ENCODE results near the gene CNTN6.

Gene CNTN6

DNA sequence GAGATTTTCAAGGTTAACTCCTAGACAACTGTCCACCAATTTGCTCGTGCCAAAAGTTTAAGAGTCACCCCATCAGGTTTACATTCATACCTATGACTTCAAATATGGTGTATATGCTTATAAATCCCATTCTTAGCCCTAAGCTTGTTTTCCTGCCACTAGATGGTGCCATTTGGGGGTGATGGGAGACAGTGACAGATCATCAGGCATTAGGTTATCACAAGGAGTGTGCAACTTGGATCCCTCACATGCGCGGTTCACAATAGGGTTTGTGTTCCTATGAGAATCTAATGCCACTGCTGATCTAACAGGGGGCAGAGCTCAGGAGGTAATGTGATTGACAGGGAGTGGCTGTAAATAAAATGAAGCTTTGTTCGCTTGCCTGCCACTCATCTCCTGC, 182.7 kb downstream of the CNTN6 start:
- H3K27me3 Mint-ChIP-seq (ENCODE audit: low read depth) = no peaks in the 10 kb centered on the region
- H3K36me3 Mint-ChIP-seq (ENCODE audit: low read depth) = no peaks in the 10 kb centered on the region
- no peak overlapping the region for H3K4me3 Mint-ChIP-seq
- no peaks in the 10 kb centered on the region for H3K4me1 Mint-ChIP-seq (ENCODE audit: low read depth)
- H3K9me3 Mint-ChIP-seq = no peaks in the 10 kb centered on the region
- H3K27ac Mint-ChIP-seq = no peak overlapping the region

DNA sequence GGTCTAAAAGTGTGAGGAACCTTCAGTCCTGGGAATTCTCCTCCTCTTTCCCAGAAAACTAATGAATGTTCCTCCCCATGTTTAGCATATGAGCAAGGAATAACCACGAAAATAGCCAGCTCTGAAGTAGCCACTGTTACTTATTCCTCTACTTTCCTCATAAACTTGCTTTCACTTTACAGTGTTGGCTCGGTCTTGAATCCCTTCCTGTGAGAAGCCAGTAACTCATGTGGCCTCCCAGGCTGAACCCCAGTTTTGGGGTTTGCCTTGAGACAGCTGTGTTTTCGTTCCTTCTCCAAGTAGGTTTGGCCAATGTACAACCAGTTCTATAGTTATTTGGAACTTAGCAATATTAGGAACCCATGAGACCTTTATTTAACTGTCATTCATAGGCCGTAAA, 195.0 kb downstream of the CNTN6 start:
- no peak overlapping the region for H3K4me3 Mint-ChIP-seq
- no peaks in the 10 kb centered on the region for H3K27me3 Mint-ChIP-seq (ENCODE audit: low read depth)
- no peak overlapping the region for H3K27ac Mint-ChIP-seq
- H3K9me3 Mint-ChIP-seq = peaks cover 15% of the 10 kb centered on the region
- H3K36me3 Mint-ChIP-seq (ENCODE audit: low read depth) = no peaks in the 10 kb centered on the region
- no peaks in the 10 kb centered on the region for H3K4me1 Mint-ChIP-seq (ENCODE audit: low read depth)

DNA sequence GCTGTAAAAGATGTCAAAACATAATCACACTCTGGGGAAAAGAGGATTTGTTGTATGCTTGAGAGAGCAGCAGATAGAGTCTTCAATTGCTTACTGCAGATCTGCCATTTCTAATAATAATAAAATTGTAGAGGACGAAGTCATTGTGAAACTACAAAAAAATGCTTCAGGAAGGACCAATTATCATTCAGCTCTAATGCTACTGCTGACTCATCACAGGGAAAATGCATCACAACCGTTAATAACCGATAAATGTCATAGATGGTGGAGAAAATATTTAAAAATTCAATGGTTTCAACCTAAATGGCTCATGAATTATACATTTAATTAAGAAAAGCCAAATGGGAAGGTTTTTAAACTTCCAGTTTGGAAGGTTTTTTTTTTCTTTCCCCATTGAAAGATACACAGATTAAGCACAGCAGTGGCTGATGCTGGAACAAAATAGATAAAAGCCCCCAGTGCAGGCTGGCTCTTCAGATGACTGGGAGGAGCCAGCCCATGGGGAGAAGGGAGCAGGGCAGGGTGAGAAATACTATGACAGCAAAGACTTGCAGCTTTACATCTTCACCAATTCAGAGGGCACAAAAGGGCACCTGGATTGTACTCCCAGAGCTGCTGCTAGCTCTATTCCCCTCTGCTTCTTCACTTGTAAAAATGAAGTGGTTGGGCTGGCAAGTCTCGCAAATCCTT, 196.1 kb downstream of the CNTN6 start:
- H3K4me1 Mint-ChIP-seq (ENCODE audit: low read depth) = no peaks in the 10 kb centered on the region
- H3K36me3 Mint-ChIP-seq (ENCODE audit: low read depth) = no peaks in the 10 kb centered on the region
- H3K27ac Mint-ChIP-seq = no peak overlapping the region
- no peaks in the 10 kb centered on the region for H3K27me3 Mint-ChIP-seq (ENCODE audit: low read depth)
- no peak overlapping the region for H3K4me3 Mint-ChIP-seq
- peaks cover 15% of the 10 kb centered on the region for H3K9me3 Mint-ChIP-seq

DNA sequence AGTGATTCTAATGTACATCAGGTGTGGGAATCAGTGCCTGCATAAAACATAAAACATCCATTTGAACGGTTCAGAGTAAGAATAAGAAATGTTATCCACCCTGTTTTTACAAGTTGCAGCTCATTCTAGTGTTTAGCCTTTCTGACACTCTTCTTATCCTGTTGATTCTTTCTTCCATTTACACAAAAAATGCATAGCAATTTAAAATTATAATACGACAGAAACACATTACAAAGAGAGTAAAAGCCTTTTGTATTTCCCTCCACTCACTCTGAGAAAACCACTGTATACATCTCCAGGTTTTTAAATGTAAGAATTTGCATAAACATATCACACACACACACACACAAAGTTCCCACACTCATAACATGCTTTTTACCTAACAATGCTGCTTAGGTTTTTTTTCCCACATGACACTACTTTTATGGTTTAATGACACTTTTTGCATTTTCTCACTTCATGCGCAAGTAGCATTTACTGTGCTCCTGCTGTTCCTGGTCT, 199.8 kb downstream of the CNTN6 start:
- H3K36me3 Mint-ChIP-seq (ENCODE audit: low read depth) = no peaks in the 10 kb centered on the region
- peaks cover 6% of the 10 kb centered on the region for H3K9me3 Mint-ChIP-seq
- H3K4me1 Mint-ChIP-seq (ENCODE audit: low read depth) = no peaks in the 10 kb centered on the region
- H3K4me3 Mint-ChIP-seq = no peak overlapping the region
- H3K27me3 Mint-ChIP-seq (ENCODE audit: low read depth) = no peaks in the 10 kb centered on the region
- H3K27ac Mint-ChIP-seq = no peak overlapping the region

DNA sequence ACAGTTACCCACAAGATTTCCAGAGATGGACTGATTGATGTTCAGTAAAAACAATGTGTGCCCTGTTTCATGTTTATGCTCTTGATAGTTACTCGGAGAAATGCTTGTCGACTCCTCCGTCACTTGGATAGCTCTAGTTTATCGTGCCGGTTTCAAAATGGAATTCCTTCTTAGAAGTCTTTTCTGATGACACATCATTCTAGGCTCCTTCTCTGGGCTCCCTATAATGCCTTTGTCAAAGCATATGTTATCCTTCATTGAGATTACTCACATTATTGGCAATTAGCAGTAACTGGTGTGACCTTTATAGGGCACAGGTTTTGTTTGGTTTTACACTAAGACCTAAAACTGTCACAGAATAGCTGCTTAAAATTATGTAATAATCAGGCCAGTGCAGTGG, 201.8 kb downstream of the CNTN6 start:
- no peak overlapping the region for H3K27ac Mint-ChIP-seq
- no peaks in the 10 kb centered on the region for H3K36me3 Mint-ChIP-seq (ENCODE audit: low read depth)
- H3K27me3 Mint-ChIP-seq (ENCODE audit: low read depth) = no peaks in the 10 kb centered on the region
- H3K4me1 Mint-ChIP-seq (ENCODE audit: low read depth) = no peaks in the 10 kb centered on the region
- H3K9me3 Mint-ChIP-seq = peaks cover 6% of the 10 kb centered on the region
- H3K4me3 Mint-ChIP-seq = no peak overlapping the region

DNA sequence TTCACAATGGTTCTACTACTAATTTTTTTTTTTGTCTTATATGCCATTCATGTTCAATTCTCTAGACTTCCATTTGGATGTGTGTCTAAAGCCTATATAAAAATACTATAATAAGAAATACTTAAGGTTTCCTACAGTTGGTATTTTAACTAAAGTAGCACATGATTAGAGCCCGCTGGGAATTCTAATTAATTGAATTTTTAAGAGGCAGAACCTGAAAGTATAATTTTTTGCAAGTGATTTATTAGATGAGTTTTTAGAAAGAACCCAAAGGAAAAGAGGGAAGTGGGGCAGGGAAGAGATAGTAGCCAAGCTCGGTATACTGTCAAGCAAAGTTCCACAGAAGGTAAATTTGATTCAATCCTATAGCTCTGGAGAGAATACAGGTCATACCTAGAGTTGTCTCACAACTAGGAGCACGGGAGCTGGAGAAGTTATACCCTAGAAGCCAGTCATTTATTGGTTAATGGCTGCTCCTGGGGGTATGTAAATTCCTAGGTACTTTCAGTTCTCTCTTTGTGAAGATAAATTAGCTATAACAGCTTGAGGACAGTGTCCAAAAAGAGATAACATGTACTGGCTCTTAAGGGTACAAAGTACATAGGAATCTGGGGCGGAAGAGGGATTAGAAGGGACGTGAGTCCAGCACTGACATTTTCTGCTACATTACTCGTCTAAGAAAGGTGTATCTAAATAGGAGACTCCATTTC, 225.6 kb downstream of the CNTN6 start:
- H3K36me3 Mint-ChIP-seq (ENCODE audit: low read depth) = no peaks in the 10 kb centered on the region
- H3K4me1 Mint-ChIP-seq (ENCODE audit: low read depth) = no peaks in the 10 kb centered on the region
- H3K27ac Mint-ChIP-seq = no peak overlapping the region
- H3K9me3 Mint-ChIP-seq = no peaks in the 10 kb centered on the region
- no peak overlapping the region for H3K4me3 Mint-ChIP-seq
- no peaks in the 10 kb centered on the region for H3K27me3 Mint-ChIP-seq (ENCODE audit: low read depth)

DNA sequence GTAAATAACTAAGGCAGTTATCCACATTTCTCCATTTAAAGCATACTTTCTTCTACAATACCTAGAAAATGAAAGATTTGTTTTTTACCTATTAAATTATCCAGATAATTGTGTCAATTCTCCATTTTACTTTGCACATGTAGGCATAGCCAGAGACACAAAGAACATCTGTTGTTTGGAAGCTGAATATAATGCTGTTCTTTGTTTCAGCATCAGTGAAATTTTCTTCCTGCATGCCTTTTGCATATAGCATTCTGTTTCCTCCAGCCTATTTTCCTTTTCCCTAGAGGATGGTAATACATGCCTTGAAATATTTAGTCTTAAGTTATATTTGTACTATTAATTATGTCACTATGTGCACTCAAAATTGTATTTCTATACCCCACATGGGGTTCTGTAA, 233.7 kb downstream of the CNTN6 start:
- Mint-ChIP-seq H3K4me1 (ENCODE audit: low read depth) (no peaks in the 10 kb centered on the region), H3K27me3 (ENCODE audit: low read depth) (no peaks in the 10 kb centered on the region), H3K36me3 (ENCODE audit: low read depth) (no peaks in the 10 kb centered on the region), H3K27ac (no peak overlapping the region), H3K4me3 (no peak overlapping the region), H3K9me3 (peaks cover 3% of the 10 kb centered on the region)

DNA sequence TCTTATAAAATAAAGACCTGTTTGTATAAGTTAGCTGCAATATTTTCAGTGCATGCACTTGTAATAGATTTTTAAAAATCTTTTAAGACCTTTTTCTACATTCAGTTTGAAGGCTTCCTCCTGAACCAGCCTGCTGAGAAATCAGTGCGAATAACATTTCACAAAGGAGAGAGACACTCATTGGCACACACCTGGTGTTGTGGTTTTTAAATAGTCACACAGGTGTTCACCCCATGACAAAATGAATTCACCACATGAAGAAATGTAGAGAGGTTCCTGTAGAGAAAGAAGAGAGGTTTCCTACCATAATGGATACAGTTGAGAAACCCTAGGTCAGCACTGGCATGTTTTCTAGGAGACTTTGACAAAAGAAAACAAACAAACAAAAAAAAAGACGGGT, 237.3 kb downstream of the CNTN6 start:
- Mint-ChIP-seq H3K27me3 (ENCODE audit: low read depth) (no peaks in the 10 kb centered on the region), H3K4me3 (no peak overlapping the region), H3K4me1 (ENCODE audit: low read depth) (no peaks in the 10 kb centered on the region), H3K36me3 (ENCODE audit: low read depth) (no peaks in the 10 kb centered on the region), H3K9me3 (no peaks in the 10 kb centered on the region), H3K27ac (no peak overlapping the region)

DNA sequence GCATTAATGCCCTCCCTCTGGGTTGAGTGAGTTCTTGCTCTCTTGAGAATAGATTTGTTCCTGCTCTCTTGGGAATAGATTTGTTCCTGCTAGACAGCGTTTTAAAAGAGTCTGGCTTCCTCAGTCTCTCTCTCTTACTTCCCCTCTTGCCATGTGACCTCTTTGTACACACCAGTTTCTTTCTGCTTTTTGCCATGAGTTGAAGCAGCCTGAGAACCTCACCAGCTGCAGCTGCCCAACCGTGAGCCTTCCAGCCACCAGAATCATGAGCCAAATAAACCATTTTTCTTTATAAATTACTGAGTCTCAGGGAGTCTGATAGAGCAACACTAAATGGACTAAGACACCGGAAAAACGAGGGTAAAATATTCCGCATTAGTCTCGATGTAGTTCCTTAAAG, 253.6 kb downstream of the CNTN6 start:
- no peaks in the 10 kb centered on the region for H3K9me3 Mint-ChIP-seq
- H3K27ac Mint-ChIP-seq = no peak overlapping the region
- no peaks in the 10 kb centered on the region for H3K36me3 Mint-ChIP-seq (ENCODE audit: low read depth)
- no peaks in the 10 kb centered on the region for H3K27me3 Mint-ChIP-seq (ENCODE audit: low read depth)
- no peaks in the 10 kb centered on the region for H3K4me1 Mint-ChIP-seq (ENCODE audit: low read depth)
- no peak overlapping the region for H3K4me3 Mint-ChIP-seq

DNA sequence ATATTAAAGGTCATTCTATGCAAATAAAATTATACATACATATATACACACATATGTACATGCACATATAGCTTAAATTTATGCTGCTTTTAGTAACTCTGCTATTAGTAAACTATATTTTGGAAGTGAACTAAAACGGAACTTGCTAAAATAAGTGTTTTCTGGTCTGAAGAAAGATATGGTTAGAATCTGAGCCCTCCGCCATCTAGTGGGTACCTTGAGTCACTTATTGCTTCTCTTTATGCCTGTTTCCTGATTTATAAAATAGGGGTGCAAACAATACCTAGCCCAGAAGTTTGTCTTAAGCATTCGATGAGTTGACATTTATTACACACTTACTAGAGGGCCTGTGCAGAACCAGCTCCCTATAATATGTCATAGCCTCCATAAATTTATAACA, 255.7 kb downstream of the CNTN6 start:
- H3K9me3 Mint-ChIP-seq = no peaks in the 10 kb centered on the region
- no peaks in the 10 kb centered on the region for H3K36me3 Mint-ChIP-seq (ENCODE audit: low read depth)
- H3K4me3 Mint-ChIP-seq = no peak overlapping the region
- H3K4me1 Mint-ChIP-seq (ENCODE audit: low read depth) = no peaks in the 10 kb centered on the region
- no peaks in the 10 kb centered on the region for H3K27me3 Mint-ChIP-seq (ENCODE audit: low read depth)
- no peak overlapping the region for H3K27ac Mint-ChIP-seq

DNA sequence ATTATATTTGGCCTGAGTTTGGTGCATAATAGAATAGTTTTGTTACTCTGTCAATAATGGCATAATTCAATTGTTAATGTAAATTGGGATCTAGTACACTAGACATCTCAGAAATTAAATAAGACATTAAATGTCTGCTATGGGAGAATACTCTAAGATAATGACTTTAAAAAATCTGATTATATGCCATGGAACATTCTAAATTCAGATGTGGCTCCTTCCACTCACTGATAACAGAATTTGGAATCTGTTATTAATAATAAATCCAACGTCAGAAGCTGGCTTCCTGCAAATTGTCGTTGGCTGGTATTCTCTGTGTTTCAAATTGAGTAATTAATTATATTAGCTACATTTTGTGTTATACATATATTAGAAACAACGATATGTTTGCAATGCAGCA, 258.1 kb downstream of the CNTN6 start:
- no peaks in the 10 kb centered on the region for H3K36me3 Mint-ChIP-seq (ENCODE audit: low read depth)
- H3K9me3 Mint-ChIP-seq = no peaks in the 10 kb centered on the region
- no peaks in the 10 kb centered on the region for H3K27me3 Mint-ChIP-seq (ENCODE audit: low read depth)
- no peak overlapping the region for H3K4me3 Mint-ChIP-seq
- no peak overlapping the region for H3K27ac Mint-ChIP-seq
- no peaks in the 10 kb centered on the region for H3K4me1 Mint-ChIP-seq (ENCODE audit: low read depth)

DNA sequence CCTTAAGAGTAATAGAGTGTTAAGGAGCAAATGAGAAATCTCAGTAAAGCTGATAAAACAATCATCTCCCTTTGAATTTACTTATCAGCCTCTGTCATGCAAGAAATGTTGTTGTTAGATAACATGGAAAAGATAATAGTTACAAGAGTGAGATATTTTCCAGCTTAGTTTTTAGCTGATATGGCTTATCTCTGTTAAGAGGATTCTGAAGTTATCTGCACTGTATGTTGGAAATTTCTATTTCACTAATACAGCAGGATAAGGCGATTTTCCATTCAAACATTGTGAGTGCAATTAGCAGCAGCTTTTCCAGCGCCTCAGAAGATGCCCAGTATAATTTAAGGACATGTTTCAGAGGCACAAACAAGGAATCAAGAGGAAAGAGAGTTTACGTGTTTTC, 262.9 kb downstream of the CNTN6 start:
- H3K9me3 Mint-ChIP-seq = no peaks in the 10 kb centered on the region
- no peaks in the 10 kb centered on the region for H3K36me3 Mint-ChIP-seq (ENCODE audit: low read depth)
- H3K27me3 Mint-ChIP-seq (ENCODE audit: low read depth) = no peaks in the 10 kb centered on the region
- no peak overlapping the region for H3K27ac Mint-ChIP-seq
- no peak overlapping the region for H3K4me3 Mint-ChIP-seq
- no peaks in the 10 kb centered on the region for H3K4me1 Mint-ChIP-seq (ENCODE audit: low read depth)

DNA sequence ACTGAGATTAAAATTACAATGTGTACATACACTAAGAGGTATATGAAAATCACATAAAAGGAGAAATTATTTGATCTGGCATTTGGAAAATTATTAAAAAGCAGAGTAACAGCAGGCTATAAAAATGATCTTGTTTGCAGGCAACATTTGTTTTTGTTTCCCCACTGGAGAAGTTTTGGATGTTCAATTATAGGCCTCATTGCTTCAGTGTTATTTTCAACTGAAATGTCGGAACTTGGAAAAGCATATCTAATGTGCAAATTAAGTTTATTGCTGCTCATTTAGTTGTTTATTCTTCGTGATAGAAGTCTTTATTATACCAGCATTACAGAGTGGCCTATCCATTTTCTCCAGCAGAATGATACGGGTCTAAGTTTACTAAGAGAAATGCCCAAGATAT, 263.3 kb downstream of the CNTN6 start:
- Mint-ChIP-seq H3K4me1 (ENCODE audit: low read depth) (no peaks in the 10 kb centered on the region), H3K4me3 (no peak overlapping the region), H3K36me3 (ENCODE audit: low read depth) (no peaks in the 10 kb centered on the region), H3K27me3 (ENCODE audit: low read depth) (no peaks in the 10 kb centered on the region), H3K27ac (no peak overlapping the region), H3K9me3 (no peaks in the 10 kb centered on the region)

DNA sequence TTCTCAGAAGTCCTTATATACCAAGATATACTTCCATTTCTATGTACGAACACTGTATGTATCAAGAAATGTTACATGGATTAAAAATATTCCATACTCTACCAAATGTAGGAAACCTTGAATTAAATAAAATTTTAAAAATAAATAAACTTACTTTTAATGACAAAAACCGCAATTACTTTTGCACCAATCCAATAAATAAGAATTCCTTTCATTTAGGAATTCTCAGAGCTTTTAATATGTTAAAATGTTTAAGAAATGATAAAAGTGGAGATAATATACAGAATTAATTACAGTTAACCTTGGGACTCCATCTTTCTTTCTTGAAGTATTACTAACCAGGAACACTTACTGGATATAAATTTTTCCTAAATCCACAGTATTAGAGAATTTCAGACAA, 272.7 kb downstream of the CNTN6 start:
- Mint-ChIP-seq H3K9me3 (no peaks in the 10 kb centered on the region), H3K27ac (no peak overlapping the region), H3K4me3 (no peak overlapping the region), H3K4me1 (ENCODE audit: low read depth) (no peaks in the 10 kb centered on the region), H3K36me3 (ENCODE audit: low read depth) (no peaks in the 10 kb centered on the region), H3K27me3 (ENCODE audit: low read depth) (no peaks in the 10 kb centered on the region)

DNA sequence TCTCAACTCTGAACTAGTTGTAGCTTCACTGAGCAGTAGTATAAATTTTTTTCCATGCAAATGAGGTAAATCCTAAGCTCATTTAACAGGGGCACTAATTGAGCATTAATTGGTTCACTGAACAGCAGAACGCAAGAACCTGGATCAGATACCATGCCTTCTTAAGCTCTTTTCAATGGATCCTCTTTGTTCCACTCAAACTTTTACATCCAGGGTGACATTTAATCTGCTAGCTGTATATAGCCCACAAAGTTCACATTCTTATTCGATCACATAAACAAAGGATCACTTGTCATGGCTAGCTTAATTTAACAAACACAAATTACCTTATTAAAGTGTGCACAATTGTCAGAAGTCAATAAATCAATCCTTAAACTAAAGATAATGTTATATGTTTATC, 281.6 kb downstream of the CNTN6 start:
- Mint-ChIP-seq H3K36me3 (ENCODE audit: low read depth) (no peaks in the 10 kb centered on the region), H3K4me3 (no peak overlapping the region), H3K4me1 (ENCODE audit: low read depth) (no peaks in the 10 kb centered on the region), H3K27me3 (ENCODE audit: low read depth) (no peaks in the 10 kb centered on the region), H3K27ac (no peak overlapping the region), H3K9me3 (peaks cover 3% of the 10 kb centered on the region)

Data from T-helper 1 cell treated with Interleukin-12 subunit alpha and Interleukin-12 subunit beta and Interleukin-4 antibody, amounts not matched to agents 30 μg/mL and 1 μg/mL, for 36 hours (primary cell).